ENCODE measurements around the gene KCNIP4. TPM values are rescaled to one million over a fixed set of nuclear protein-coding genes. Genes with fewer than 3 reads are reported as not detected.

The KCNIP4 gene
- total RNA-seq, 8 experiments from 2014 or later = 1.7 to 18.5 (median 10.8) TPM

DNA sequence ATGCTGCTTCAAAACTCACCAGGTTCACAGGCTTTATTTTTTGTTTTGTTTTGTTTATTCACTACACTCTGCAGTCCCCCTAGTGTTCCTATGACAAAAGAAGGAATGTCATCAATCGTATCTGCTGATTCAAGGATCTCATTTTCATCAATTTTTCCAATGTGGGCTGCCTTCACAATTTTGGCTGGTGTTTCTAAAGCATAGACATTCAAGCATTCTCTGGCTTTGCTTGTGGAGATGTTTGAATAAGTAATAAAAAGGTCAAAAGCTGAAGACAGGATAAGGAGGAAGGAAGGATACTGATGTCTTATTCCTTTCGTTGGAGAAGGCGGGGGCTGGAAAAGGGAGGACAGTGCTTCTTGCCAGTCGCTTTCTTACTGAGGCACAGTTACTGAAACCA, 12.2 kb upstream of the KCNIP4 start:
- ATAC-seq (replicated peaks in 6 of 8) = peak in 2 of 8 experiments; percentile 19 to 65
- WGBS, 10 experiments = 7 to 100% (median 50%) methylated on average over 1 to 4 of the region's 4 CpGs; no CpG with 5 or more reads in 1 of the 10 experiments
- Histone ChIP-seq H3K4me3 (no peak overlapping the region), H3K27ac (no peak overlapping the region), H3K4me1 (replicated peaks in 1 of 2) (peaks cover 0 to 8% of the 10 kb centered on the region in 2 donors)
- in situ Hi-C loops (cut with MboI; ENCODE audit: low pct_unique_long_range_greater_than_20kb in 2 of 9, low sequenced_read_pairs in 9 of 9, unreplicated experiment in 9 of 9) = no loop called here

DNA sequence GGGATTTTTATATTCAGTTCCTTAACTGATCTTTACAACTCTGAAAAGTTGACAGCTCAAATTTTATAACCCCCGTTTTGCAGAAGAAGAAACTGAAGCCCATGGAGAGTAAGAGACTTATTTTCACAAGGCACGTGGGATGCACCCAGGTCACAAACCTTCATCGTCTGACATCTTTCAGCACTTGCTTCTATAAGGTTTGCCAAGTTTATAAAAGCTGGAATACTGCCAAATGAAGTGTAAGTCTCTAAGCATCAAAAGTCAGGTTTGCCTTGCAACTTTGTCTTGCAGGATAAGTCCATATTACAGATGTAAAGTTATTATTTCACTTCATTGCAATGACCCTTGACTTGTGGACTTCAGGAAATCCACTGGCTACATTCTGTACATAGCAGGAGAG, 6.3 kb upstream of the KCNIP4 start:
- WGBS, 10 experiments = 0 to 90% (median 66%) methylated on average over 2 to 3 of the region's 3 CpGs; no CpG with 5 or more reads in 1 of the 10 experiments

DNA sequence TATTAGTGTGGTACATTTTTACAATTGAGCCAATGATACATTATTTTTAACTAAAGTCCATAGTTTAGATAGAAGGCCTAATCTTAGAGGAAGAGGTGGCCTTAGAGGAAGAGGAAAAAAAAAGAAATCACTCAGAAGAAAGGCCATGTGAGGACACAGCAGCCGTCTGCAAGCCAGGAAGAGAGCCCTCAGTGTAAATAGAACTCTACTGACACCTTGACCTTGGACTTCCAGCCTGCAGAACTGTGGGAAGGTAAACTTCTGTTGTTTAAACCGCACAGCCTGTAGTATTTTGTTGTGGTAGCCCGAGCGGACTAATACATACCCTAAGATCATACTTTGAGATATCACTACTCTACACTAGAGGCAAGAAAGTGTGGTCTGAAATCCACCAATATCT, 5.1 kb upstream of the KCNIP4 start:
- in situ Hi-C loops (cut with MboI; ENCODE audit: low pct_unique_long_range_greater_than_20kb in 2 of 9, low sequenced_read_pairs in 9 of 9, unreplicated experiment in 9 of 9) = no loop called here
- no peak for ATAC-seq (replicated peaks in 6 of 8)
- Histone ChIP-seq H3K4me3 (no peak overlapping the region), H3K4me1 (replicated peaks in 1 of 2) (no peaks in the 10 kb centered on the region), H3K27ac (no peak overlapping the region)
- 0 to 89% (median 60%) methylated on average over 1 to 4 of the region's 4 CpGs; no CpG with 5 or more reads in 1 of the 10 experiments for WGBS, 10 experiments

More for the DNA sequence above, 6.3 kb upstream of the KCNIP4 start:
- Histone ChIP-seq H3K4me3 (no peak overlapping the region), H3K4me1 (replicated peaks in 1 of 2) (no peaks in the 10 kb centered on the region), H3K27ac (no peak overlapping the region)
- ATAC-seq (replicated peaks in 6 of 8) = no peak
- in situ Hi-C loops (cut with MboI; ENCODE audit: low pct_unique_long_range_greater_than_20kb in 2 of 9, low sequenced_read_pairs in 9 of 9, unreplicated experiment in 9 of 9) = no loop called here

DNA sequence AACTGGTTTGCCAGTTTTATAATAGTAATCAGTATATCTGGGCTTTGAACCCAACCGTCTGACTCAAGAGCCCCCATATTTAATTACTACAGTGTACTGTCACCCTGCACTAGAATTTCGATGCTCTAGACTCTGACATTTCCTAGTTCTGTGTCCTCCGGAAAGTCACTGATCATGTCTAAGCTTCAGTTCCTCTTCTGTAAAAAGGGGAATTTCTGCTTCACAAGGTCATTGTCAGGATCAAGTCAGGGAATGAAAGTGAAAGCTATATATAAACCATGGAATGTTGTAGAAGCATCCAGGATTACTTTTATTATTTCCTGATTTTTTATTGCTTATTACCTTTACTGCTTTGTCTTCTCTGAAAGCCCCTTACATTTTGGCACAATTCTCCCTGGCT, 4.0 kb upstream of the KCNIP4 start:
- no peak for ATAC-seq (replicated peaks in 6 of 8)
- H3K4me1 ChIP-seq (replicated peaks in 1 of 2) = no peaks in the 10 kb centered on the region
- in situ Hi-C loops (cut with MboI; ENCODE audit: low pct_unique_long_range_greater_than_20kb in 2 of 9, low sequenced_read_pairs in 9 of 9, unreplicated experiment in 9 of 9) = no loop called here
- H3K4me3 ChIP-seq = no peak overlapping the region
- H3K27ac ChIP-seq = no peak overlapping the region
- WGBS, 10 experiments = 19 to 100% (median 90%) methylated on average over 1 to 3 of the region's 3 CpGs; no CpG with 5 or more reads in 1 of the 10 experiments

DNA sequence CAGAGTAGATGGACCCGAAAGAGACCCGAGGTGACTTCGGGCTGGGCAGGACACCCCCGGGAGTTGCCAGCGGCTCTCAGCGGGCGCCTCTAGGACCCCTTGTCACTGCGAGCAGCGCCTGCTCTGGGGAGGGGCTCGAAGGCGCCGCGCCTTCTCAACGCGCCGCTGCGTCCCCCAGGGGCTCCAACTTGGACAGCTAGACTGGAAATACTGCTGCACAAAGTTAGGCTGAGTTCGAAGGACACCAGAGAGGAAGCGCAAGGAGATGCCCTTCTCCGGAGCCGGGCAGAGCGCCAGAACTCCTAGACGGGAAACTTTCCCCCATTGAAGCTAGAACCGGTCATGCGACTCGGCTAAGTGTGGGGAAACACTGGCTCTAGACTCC, 493 bp upstream of the KCNIP4 start:
- 0 to 19% (median 11%) methylated on average over 1 to 12 of the region's 26 CpGs; no CpG with 5 or more reads in 6 of the 10 experiments for WGBS, 10 experiments
- Histone ChIP-seq H3K27ac (peak overlapping the region in 1 of 2 donors; percentile 6), H3K4me3 (peak overlapping the region; percentile 56 to 90 (median 82)), H3K4me1 (replicated peaks in 1 of 2) (no peaks in the 10 kb centered on the region)
- in situ Hi-C loops (cut with MboI; ENCODE audit: low pct_unique_long_range_greater_than_20kb in 2 of 9, low sequenced_read_pairs in 9 of 9, unreplicated experiment in 9 of 9) = no loop called here
- peak in 6 of 8 experiments; percentile 48 to 73 (median 71) for ATAC-seq (replicated peaks in 6 of 8)

DNA sequence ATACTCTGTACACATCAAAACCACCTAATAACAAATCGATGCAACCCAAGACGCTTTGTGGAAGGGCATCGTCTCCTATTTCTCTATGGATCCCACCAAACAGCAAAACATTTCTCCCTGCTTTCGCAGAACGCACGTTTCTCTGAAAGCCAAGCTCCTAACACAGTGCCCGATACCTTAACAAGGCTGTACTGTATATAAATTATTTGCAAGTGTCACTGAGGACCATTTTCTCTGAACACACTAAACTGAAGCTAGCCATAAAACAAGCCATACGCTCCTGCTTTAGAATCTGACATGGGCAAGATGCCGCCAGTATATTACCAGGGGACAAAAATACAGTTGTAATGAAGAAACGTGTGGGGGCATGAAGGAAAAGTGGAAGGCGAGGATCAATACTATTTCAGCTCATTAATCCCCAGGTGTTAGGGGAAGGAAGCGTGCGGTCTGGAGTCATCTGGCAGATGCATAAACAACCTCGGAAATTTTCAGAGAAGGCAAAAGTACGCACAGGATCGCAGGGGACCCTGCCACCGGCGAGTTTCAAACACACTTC, 703 bp downstream of the KCNIP4 start:
- Histone ChIP-seq H3K27ac (no peak overlapping the region), H3K4me1 (replicated peaks in 1 of 2) (no peaks in the 10 kb centered on the region), H3K4me3 (peak overlapping the region; percentile 56 to 90 (median 82))
- in situ Hi-C loops (cut with MboI; ENCODE audit: low pct_unique_long_range_greater_than_20kb in 2 of 9, low sequenced_read_pairs in 9 of 9, unreplicated experiment in 9 of 9) = no loop called here
- WGBS, 10 experiments = 7 to 66% (median 31%) methylated on average over 2 to 13 of the region's 18 CpGs; no CpG with 5 or more reads in 2 of the 10 experiments
- peak in 2 of 8 experiments; percentile 1 to 9 for ATAC-seq (replicated peaks in 6 of 8)

DNA sequence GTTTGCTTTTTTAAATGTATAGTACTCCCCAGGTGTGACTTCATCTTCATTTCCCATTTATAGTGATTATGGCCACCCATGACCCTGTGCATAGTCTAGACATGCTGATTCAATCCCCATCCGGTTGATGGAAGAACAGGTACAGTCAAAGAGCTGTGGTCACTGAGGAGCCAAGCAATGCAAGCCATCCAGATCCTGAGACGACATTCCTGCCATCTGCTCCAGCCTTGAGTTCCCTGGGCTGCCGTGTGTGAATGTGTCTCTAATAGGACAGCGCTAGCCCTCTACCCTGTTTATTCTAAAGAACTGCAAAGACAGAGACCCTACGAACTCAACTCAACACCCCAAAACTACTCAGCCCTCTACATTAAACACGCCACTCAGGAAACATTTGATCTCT, 1.7 kb downstream of the KCNIP4 start:
- no peak overlapping the region for H3K27ac ChIP-seq
- in situ Hi-C loops (cut with MboI; ENCODE audit: low pct_unique_long_range_greater_than_20kb in 2 of 9, low sequenced_read_pairs in 9 of 9, unreplicated experiment in 9 of 9) = no loop called here
- 40 to 93% (median 76%) methylated on average over 1 to 6 of the region's 6 CpGs; no CpG with 5 or more reads in 1 of the 10 experiments for WGBS, 10 experiments
- no peaks in the 10 kb centered on the region for H3K4me1 ChIP-seq (replicated peaks in 1 of 2)
- no peak overlapping the region for H3K4me3 ChIP-seq
- no peak for ATAC-seq (replicated peaks in 6 of 8)

DNA sequence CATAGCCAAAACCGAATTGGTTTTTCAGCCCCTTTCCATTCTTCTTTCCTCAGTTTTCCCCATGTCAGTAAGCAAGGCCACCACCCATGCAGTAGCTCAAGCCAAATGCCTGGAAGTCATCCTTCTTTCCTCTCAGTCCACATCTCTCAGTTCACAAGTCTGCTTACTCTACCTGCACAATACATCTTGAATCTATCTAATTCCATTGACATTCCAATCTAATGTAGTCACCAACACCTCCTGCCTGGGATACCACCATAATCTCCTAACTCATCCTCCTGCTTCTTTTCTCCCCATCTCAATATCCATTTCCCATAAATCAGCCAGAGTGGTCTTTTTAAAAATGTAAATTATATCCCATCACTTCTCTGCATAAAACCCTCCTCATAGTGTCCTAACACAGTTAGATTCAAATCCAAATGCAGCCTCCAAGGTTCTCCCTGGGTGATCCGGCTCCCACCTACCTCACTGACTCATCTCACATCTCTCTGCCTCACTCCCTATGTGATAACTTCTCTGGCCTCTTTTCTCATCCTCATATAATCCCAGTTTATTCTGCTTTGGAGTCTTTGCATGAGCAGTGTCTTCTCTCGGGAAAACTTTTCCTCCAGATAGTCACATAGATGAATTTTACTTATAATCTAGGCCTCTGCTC, 26.9 kb downstream of the KCNIP4 start:
- H3K27ac ChIP-seq = no peak overlapping the region
- 0 to 100% (median 82%) methylated on average over 1 to 3 of the region's 3 CpGs for WGBS, 10 experiments
- no peak for ATAC-seq (replicated peaks in 6 of 8)
- no peaks in the 10 kb centered on the region for H3K4me1 ChIP-seq (replicated peaks in 1 of 2)
- H3K4me3 ChIP-seq = no peak overlapping the region
- in situ Hi-C loops (cut with MboI; ENCODE audit: low pct_unique_long_range_greater_than_20kb in 2 of 9, low sequenced_read_pairs in 9 of 9, unreplicated experiment in 9 of 9) = no loop called here

DNA sequence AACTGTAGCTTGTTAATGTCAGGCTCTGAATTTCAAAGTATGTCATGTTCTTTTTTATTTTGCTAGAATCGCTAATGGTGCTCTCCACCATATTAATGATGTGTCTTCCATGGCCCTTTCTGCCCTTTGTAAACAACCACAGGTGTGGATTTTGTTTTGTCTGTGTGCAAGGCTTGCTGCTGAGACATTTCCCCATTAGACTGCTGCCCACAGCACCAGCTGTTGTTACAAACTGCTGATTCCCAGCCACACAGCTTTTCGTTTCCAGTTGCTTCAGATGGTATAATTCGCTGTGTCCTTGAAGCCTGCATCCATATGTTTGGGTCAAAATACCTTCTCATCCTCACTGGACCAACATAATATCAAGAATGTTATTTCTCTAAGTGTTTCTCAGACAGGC, 32.8 kb downstream of the KCNIP4 start:
- in situ Hi-C loops (cut with MboI; ENCODE audit: low pct_unique_long_range_greater_than_20kb in 2 of 9, low sequenced_read_pairs in 9 of 9, unreplicated experiment in 9 of 9) = no loop called here
- H3K27ac ChIP-seq = no peak overlapping the region
- ATAC-seq (replicated peaks in 6 of 8) = no peak
- no peaks in the 10 kb centered on the region for H3K4me1 ChIP-seq (replicated peaks in 1 of 2)
- H3K4me3 ChIP-seq = no peak overlapping the region
- WGBS, 10 experiments = 14 to 100% (median 83%) methylated on average over 1 to 3 of the region's 3 CpGs; no CpG with 5 or more reads in 2 of the 10 experiments

DNA sequence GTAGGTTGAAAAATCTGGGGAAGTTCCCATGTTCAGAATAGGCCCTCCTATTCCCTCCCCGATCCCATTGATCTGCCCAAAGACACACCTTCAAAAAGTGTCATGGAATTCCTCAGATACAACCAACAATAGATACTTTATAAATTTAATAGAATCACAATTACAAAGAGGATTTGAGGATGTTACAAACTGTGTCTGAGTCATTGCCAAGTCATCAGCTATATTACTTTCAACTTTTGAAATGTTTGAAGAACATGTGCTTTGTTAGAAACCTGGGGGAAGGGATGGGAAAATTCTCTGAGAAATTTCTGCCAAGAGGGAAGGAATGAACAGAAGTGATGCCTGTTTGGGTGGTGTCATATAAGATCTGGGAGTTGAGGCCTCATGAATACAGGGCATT, 46.7 kb downstream of the KCNIP4 start:
- Histone ChIP-seq H3K4me3 (no peak overlapping the region), H3K4me1 (replicated peaks in 1 of 2) (no peaks in the 10 kb centered on the region), H3K27ac (no peak overlapping the region)
- in situ Hi-C loops (cut with MboI; ENCODE audit: low pct_unique_long_range_greater_than_20kb in 2 of 9, low sequenced_read_pairs in 9 of 9, unreplicated experiment in 9 of 9) = no loop called here
- ATAC-seq (replicated peaks in 6 of 8) = no peak
- WGBS, 10 experiments = 83 to 100% (median 89%) methylated on average over 1 of the region's 1 CpG; no CpG with 5 or more reads in 3 of the 10 experiments

DNA sequence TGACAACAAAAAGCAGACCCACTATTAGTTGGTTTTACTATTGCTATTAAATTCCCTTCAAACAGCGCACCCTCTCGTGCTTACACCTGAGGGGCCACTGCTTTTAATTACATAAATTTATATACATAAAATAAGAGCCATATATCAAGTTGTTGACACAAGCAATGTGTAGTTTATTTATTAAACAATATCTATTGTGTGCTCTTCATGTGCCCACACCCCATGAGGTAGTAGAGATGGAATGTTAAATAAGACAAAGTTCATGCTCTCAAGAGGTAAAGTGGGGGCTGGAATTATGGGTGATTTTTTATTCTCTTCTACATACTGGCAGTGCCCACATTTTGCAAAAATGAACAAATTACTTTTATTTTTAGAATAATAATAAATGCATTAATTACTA, 47.3 kb downstream of the KCNIP4 start:
- no peak overlapping the region for H3K4me3 ChIP-seq
- H3K4me1 ChIP-seq (replicated peaks in 1 of 2) = no peaks in the 10 kb centered on the region
- WGBS, 10 experiments = 17 to 94% (median 79%) methylated on average over 1 to 2 of the region's 2 CpGs; no CpG with 5 or more reads in 2 of the 10 experiments
- ATAC-seq (replicated peaks in 6 of 8) = no peak
- no peak overlapping the region for H3K27ac ChIP-seq
- in situ Hi-C loops (cut with MboI; ENCODE audit: low pct_unique_long_range_greater_than_20kb in 2 of 9, low sequenced_read_pairs in 9 of 9, unreplicated experiment in 9 of 9) = no loop called here

DNA sequence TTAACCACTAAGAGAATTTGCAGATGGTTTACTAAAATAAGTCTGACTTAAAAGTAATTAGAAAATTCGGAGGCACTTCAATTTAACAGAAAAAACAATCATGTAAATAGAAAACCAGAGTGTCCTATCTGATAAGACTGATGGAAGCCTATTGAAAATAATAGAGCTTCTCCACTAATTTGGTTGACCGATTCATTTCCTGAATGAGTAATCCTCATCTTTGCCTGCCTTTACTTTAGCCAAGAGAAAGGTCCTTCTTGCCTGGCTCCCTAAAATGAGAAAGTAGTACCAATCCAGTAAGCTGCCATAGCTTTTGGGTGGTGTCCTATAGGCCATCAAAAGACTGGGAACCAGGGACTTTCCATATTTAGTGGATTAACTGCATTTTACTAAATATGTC, 48.4 kb downstream of the KCNIP4 start:
- Histone ChIP-seq H3K4me3 (no peak overlapping the region), H3K27ac (no peak overlapping the region), H3K4me1 (replicated peaks in 1 of 2) (no peaks in the 10 kb centered on the region)
- WGBS, 10 experiments = 0 to 87% (median 45%) methylated on average over 1 to 2 of the region's 2 CpGs
- ATAC-seq (replicated peaks in 6 of 8) = no peak
- in situ Hi-C loops (cut with MboI; ENCODE audit: low pct_unique_long_range_greater_than_20kb in 2 of 9, low sequenced_read_pairs in 9 of 9, unreplicated experiment in 9 of 9) = no loop called here

DNA sequence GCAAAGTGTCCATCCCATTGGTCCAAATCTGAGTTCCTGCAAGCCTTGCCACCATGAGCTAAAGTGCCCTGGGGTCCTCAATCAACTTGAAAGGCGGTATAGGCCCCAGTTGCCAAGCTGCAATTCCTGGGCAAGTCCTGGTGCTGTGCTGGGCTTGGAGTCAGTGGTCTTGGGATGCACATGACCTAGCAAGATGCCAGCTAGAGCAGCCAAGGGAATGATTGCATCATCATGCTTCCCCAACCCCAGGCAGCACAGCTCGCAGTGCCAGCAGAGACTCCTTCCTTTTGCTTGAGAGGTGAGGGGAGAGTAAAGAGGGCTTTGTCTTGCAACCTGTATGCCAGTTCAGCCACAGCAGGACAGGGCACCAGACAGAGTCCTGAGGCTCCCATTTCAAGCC, 50.5 kb downstream of the KCNIP4 start:
- in situ Hi-C loops (cut with MboI; ENCODE audit: low pct_unique_long_range_greater_than_20kb in 2 of 9, low sequenced_read_pairs in 9 of 9, unreplicated experiment in 9 of 9) = no loop called here
- no peak for ATAC-seq (replicated peaks in 6 of 8)
- Histone ChIP-seq H3K4me3 (no peak overlapping the region), H3K4me1 (replicated peaks in 1 of 2) (no peaks in the 10 kb centered on the region), H3K27ac (no peak overlapping the region)
- WGBS, 10 experiments = 80 to 100% (median 100%) methylated on average over 1 to 2 of the region's 2 CpGs; no CpG with 5 or more reads in 5 of the 10 experiments

DNA sequence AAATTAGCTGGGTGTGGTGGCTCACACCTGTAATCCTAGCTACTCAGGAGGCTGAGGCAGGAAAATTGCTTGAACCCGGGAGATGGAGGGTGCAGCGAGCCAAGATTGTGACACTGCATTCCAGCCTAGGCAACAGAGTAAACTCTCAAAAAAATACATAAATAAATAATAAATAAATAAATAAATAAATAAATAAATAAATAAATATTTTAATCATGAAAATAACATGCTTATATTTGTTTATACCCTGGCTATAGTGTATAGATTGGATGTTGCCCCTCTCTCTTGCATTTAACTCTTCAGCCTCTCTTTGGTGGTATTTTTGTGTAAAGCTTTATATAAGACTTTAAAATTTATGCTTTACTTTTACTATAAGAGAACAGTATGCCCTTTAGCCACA, 51.8 kb downstream of the KCNIP4 start:
- ATAC-seq (replicated peaks in 6 of 8) = no peak
- in situ Hi-C loops (cut with MboI; ENCODE audit: low pct_unique_long_range_greater_than_20kb in 2 of 9, low sequenced_read_pairs in 9 of 9, unreplicated experiment in 9 of 9) = no loop called here
- no peak overlapping the region for H3K27ac ChIP-seq
- 36 to 100% (median 95%) methylated on average over 2 of the region's 2 CpGs; no CpG with 5 or more reads in 4 of the 10 experiments for WGBS, 10 experiments
- H3K4me1 ChIP-seq (replicated peaks in 1 of 2) = no peaks in the 10 kb centered on the region
- H3K4me3 ChIP-seq = no peak overlapping the region

Data from motor neuron (in vitro differentiated cells).